Stimulated activated CD8-positive, alpha-beta memory T cell treated with anti-CD3 and anti-CD28 coated beads, Interleukin-7, amount 100 ng/mL, for 24 hours (primary cell): ENCODE measurements around the gene MPC2.
"Not testable (repeated sequence)": the region's sequence is repeated elsewhere in the genome, so short reads cannot be mapped to it uniquely, and the experiment has no call there.

ENCODE experiments used
- DNase-seq: peaks from one replicate; pipeline ENCODE4 v3.0.0-alpha.2; 2020; ENCODE audit warnings: low read depth

Gene MPC2

GRCh38 chr1:167934426-167935215, 2.3 kb downstream of the MPC2 start:
- DNase-seq = no peak

DNA sequence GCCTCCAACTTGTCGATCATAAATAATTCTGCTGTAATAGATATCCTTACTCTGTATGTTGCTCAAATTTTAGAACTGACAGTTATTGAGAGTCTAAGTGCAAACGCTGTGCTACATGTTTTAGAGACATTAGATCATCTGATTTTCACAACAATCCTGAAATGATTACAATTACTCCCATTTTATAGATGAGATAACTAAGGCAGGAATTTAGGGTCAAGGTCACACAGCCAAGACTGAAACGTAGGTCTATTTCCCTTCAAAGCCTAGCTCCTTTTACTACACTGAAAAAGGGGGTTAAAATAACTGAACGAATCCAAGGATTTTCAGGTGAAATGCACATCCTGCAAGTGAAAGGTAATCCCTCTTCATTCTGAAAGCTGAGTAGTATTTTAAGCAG, 3.1 kb downstream of the MPC2 start:
- DNase-seq = no peak

GRCh38 chr1:167929725-167930124, 7.1 kb downstream of the MPC2 start:
- DNase-seq = no peak

GRCh38 chr1:167928919-167929318, 8.0 kb downstream of the MPC2 start:
- DNase-seq = not testable (repeated sequence)

DNA sequence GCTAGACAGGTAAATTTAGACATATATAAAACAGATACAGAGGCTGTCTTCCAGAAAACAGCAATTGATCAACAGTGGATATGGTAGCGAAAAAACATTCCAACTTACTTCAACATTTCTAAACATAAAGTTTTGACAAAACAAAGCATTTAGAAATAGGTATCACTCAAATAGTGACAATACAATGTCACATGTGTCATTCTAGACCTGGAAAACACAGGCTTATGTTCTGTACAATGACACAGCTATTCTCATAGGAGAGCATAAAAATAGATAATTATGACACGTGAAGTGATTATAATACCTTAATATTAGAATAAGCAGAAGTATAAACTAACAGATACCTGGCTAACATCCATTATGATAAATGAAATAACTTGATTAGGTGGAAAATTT, 8.4 kb downstream of the MPC2 start:
- DNase-seq = no peak

DNA sequence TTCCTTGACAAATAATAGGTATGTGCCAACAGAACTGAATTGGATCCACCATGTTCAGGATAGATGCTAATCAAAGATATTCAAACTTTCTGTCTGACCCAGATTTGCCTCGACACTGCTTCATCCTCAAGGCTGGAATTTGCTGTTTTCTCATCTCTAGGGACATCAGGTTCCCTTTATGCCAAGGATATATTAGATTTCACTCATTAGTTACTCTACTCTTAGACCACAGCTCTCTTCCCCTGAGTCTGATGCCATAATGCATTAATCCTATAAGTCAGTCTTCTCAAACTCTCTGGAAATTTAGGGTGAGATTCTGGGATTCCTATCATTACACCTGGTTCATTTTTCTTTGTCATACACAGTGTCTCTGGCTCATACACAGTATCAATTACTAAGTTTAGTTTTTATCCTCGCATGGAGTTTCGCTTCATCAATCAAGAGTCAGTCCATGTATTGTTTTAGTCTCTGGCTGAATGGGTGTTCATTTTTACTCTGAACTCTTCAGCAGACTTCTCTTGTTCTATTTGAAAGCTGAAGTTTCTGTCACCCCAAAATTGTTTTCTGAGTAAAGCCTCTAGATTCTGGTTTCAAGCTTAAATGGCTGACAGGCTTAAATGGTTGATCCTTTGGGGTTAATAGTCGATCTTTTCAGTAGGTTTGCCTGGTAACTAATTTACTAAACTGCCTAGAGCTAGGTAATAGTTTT, 9.7 kb downstream of the MPC2 start:
- no peak for DNase-seq

GRCh38 chr1:167926486-167926997, 10.3 kb downstream of the MPC2 start:
- no peak for DNase-seq

- no peak for DNase-seq
Observed at GRCh38 chr1:167924543-167925231, 12.2 kb downstream of the MPC2 start.

GRCh38 chr1:167924102-167924501, 12.8 kb downstream of the MPC2 start:
- no peak for DNase-seq

- no peak for DNase-seq
Observed at GRCh38 chr1:167923324-167924056, 13.4 kb downstream of the MPC2 start.

GRCh38 chr1:167922611-167923074, 14.2 kb downstream of the MPC2 start:
- DNase-seq = no peak

- DNase-seq = no peak
Observed at GRCh38 chr1:167922023-167922422, 14.8 kb downstream of the MPC2 start.

- DNase-seq = no peak
Observed at GRCh38 chr1:167916766-167917511, 19.9 kb downstream of the MPC2 start.

DNA sequence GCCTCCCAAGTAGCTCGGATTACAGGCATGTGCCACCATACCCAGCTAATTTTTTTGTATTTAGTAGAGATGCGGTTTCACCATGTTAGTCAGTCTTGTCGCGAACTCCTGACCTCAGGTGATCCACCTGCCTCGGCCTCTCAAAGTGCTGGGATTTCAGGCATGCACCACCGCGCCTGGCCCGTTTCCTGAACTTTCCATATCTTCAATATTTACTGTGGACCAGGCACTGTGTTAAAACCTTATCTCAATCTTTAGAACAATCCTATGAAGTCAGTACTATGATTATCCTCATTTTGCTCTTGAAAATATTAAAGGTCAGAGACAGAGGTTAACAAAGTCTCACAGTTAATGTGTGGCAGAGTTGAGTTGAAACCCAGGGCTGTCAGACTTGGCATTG, 21.3 kb downstream of the MPC2 start:
- no peak for DNase-seq

- no peak for DNase-seq
Observed at GRCh38 chr1:167913895-167914496, 22.9 kb downstream of the MPC2 start, which contains the start of gene ADCY10. Gene ADCY10, minus strand, starts transcription at chr1:167914134. Its CDS starts 8,994 bp downstream, at chr1:167905140.

GRCh38 chr1:167912294-167912693, 24.6 kb downstream of the MPC2 start:
- no peak for DNase-seq

- DNase-seq = no peak
Observed at GRCh38 chr1:167911413-167911812, 25.5 kb downstream of the MPC2 start.

DNA sequence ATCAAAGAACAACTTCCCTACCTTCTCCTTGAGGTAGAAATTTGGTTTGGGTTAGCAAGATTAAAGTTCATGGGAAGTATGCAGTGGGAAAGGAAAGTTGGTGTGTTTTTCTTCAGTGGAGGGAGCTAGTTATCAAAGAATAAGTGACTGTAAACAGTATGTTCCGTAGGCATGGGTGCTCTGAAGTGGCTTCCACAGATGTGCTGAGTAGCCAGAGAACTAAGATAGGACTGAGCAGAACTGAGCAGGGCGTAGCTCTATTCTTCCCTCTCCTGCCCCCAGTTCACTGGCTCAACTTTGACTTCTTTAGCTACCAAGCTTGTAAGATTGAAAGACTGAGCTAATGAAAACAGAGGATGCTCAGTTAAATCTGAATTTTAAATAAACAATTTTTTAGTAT, 26.3 kb downstream of the MPC2 start:
- DNase-seq = no peak

- no peak for DNase-seq
Observed at GRCh38 chr1:167909691-167910180, 27.1 kb downstream of the MPC2 start.

DNA sequence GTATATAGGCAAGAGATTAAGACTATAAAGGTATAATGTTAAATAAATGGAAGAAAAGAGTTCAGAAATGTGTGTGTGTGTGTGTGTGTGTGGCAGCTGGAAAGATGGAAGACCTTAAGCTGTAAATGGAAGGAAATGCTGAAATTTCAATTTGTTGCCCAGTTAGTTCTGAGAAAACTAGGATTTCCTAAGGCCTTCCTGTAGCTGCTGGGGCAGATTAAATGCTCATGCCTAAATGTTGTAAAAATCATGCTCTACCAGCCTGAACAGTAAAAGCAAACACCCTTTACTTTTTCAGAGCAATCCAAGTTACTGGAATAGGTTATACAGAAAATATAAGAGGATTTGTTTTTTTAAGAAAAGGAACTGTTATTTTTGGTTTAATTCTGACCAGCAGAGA, 31.2 kb downstream of the MPC2 start:
- no peak for DNase-seq

DNA sequence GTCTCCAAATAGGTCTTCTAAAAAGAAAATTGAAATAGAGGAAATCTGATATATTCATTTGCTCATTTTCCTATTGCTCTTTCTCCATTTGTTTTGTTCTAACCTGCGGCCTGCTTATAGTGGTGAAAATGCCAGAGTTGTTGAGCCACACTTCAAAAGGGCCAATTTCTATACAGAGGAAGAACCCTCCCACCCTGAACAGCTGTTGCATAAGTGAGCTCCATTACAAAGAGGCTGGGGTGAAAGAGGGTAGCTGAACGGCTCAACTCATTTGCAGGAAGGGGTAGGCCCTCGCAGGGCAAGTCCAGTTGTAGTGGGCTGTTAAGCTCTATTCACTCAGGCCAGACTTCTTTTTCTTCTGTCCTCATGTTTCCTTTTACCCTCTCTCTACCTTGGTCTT, 31.7 kb downstream of the MPC2 start:
- no peak for DNase-seq
